ENCODE results near the gene CST7. TPM values are rescaled to one million over a fixed set of nuclear protein-coding genes. Genes with fewer than 3 reads are reported as not detected.
A peak's percentile ranks its signal among the peaks of the same experiment; 100 is the strongest.

The CST7 gene
- total and polyA plus RNA-seq, 2 of the 13 experiments (the other 11 are each of a cell fraction or from before 2014, with no cell fraction given): not detected

GRCh38 chr20:24991897-24992486 lies 42.9 kb downstream of the CST7 start (continued):
- TF ChIP-seq USF2 (IDR thresholded peaks at IDR 0.05; ENCODE audit: low read depth, low read length) (no peak), USF2 (CRISPR knock-in tag; IDR thresholded peaks at IDR 0.05; ENCODE audit: borderline replicate concordance) (no peak), SIX1 (CRISPR knock-in tag; IDR thresholded peaks at IDR 0.05; ENCODE audit: borderline replicate concordance) (no peak), ZNF318 (CRISPR knock-in tag; IDR thresholded peaks at IDR 0.05) (no peak), ZNF382 (CRISPR knock-in tag; IDR thresholded peaks at IDR 0.05; ENCODE audit: borderline replicate concordance) (no peak), GATAD2A (CRISPR knock-in tag; IDR thresholded peaks at IDR 0.05) (no peak), ZNF704 (CRISPR knock-in tag; IDR thresholded peaks at IDR 0.05; ENCODE audit: borderline replicate concordance) (no peak), ATF1 (CRISPR knock-in tag; IDR thresholded peaks at IDR 0.05) (no peak), BRD4 (CRISPR knock-in tag; IDR thresholded peaks at IDR 0.05) (no peak), ZNF446 (CRISPR knock-in tag; IDR thresholded peaks at IDR 0.05) (no peak)
- TF ChIP-seq, protein P1, sequence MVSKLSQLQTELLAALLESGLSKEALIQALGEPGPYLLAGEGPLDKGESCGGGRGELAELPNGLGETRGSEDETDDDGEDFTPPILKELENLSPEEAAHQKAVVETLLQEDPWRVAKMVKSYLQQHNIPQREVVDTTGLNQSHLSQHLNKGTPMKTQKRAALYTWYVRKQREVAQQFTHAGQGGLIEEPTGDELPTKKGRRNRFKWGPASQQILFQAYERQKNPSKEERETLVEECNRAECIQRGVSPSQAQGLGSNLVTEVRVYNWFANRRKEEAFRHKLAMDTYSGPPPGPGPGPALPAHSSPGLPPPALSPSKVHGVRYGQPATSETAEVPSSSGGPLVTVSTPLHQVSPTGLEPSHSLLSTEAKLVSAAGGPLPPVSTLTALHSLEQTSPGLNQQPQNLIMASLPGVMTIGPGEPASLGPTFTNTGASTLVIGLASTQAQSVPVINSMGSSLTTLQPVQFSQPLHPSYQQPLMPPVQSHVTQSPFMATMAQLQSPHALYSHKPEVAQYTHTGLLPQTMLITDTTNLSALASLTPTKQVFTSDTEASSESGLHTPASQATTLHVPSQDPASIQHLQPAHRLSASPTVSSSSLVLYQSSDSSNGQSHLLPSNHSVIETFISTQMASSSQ (IDR thresholded peaks at IDR 0.05; ENCODE audit: low read depth): no peak
- TF ChIP-seq, protein P1 (CRISPR knock-in tag; IDR thresholded peaks at IDR 0.05; ENCODE audit: borderline replicate concordance): peak; percentile 14; the same call in 1 of the 2 replicates

Data from HepG2 (cell line).